ENCODE measurements around the gene ERBB4.

The ERBB4 gene

GRCh38 chr2:211829725-211830124, 708.9 kb downstream of the ERBB4 start:
- no peak for DNase-seq (ENCODE audit: low read depth)

GRCh38 chr2:211823886-211824479, 714.6 kb downstream of the ERBB4 start:
- DNase-seq (ENCODE audit: low read depth) = no peak

- no peak for DNase-seq (ENCODE audit: low read depth)
These were observed 715.8 kb downstream of the ERBB4 start for GRCh38 chr2:211822686-211823335.

GRCh38 chr2:211816754-211817153, 721.8 kb downstream of the ERBB4 start:
- no peak for DNase-seq (ENCODE audit: low read depth)

GRCh38 chr2:211812587-211812986, 726.0 kb downstream of the ERBB4 start:
- DNase-seq (ENCODE audit: low read depth) = no peak

- no peak for DNase-seq (ENCODE audit: low read depth)
These were observed 735.9 kb downstream of the ERBB4 start for GRCh38 chr2:211802666-211803065.

GRCh38 chr2:211800001-211800400, 738.6 kb downstream of the ERBB4 start:
- DNase-seq (ENCODE audit: low read depth) = no peak

- DNase-seq (ENCODE audit: low read depth) = no peak
These were observed 739.7 kb downstream of the ERBB4 start for GRCh38 chr2:211798868-211799267.

- no peak for DNase-seq (ENCODE audit: low read depth)
These were observed 744.9 kb downstream of the ERBB4 start for GRCh38 chr2:211793690-211794089.

- DNase-seq (ENCODE audit: low read depth) = no peak
These were observed 748.6 kb downstream of the ERBB4 start for GRCh38 chr2:211789982-211790381.

- no peak for DNase-seq (ENCODE audit: low read depth)
These were observed 771.9 kb downstream of the ERBB4 start for GRCh38 chr2:211766689-211767088.

GRCh38 chr2:211762479-211762878, 776.1 kb downstream of the ERBB4 start:
- no peak for DNase-seq (ENCODE audit: low read depth)

- no peak for DNase-seq (ENCODE audit: low read depth)
These were observed 778.5 kb downstream of the ERBB4 start for GRCh38 chr2:211760103-211760502.

- DNase-seq (ENCODE audit: low read depth) = no peak
These were observed 782.3 kb downstream of the ERBB4 start for GRCh38 chr2:211756266-211756665.

GRCh38 chr2:211755187-211755586, 783.4 kb downstream of the ERBB4 start:
- no peak for DNase-seq (ENCODE audit: low read depth)

- DNase-seq (ENCODE audit: low read depth) = no peak
These were observed 786.8 kb downstream of the ERBB4 start for GRCh38 chr2:211751848-211752247.

- no peak for DNase-seq (ENCODE audit: low read depth)
These were observed 790.3 kb downstream of the ERBB4 start for GRCh38 chr2:211748339-211748738.

GRCh38 chr2:211745295-211746097, 793.1 kb downstream of the ERBB4 start:
- DNase-seq (ENCODE audit: low read depth) = no peak

GRCh38 chr2:211744379-211744778, 794.2 kb downstream of the ERBB4 start:
- no peak for DNase-seq (ENCODE audit: low read depth)

- DNase-seq (ENCODE audit: low read depth) = no peak
These were observed 796.6 kb downstream of the ERBB4 start for GRCh38 chr2:211741966-211742365.

- no peak for DNase-seq (ENCODE audit: low read depth)
These were observed 801.3 kb downstream of the ERBB4 start for GRCh38 chr2:211737282-211737681.

GRCh38 chr2:211730215-211730614, 808.4 kb downstream of the ERBB4 start:
- DNase-seq (ENCODE audit: low read depth) = no peak

- no peak for DNase-seq (ENCODE audit: low read depth)
These were observed 809.2 kb downstream of the ERBB4 start for GRCh38 chr2:211729433-211729832.

Measured in activated T-helper 9 cell treated with anti-CD3 and anti-CD28 coated beads, Interleukin-2, amount 50 U/mL, for 16 hours (primary cell).